DMS 273 (cell line): ENCODE data around the gene SQOR.

Experiments used
- DNase-seq: peaks from one replicate; lab custom pipeline; 2025; ENCODE audit not compliant: unreplicated experiment; lab: John Stamatoyannopoulos, UW

Gene SQOR

DNA sequence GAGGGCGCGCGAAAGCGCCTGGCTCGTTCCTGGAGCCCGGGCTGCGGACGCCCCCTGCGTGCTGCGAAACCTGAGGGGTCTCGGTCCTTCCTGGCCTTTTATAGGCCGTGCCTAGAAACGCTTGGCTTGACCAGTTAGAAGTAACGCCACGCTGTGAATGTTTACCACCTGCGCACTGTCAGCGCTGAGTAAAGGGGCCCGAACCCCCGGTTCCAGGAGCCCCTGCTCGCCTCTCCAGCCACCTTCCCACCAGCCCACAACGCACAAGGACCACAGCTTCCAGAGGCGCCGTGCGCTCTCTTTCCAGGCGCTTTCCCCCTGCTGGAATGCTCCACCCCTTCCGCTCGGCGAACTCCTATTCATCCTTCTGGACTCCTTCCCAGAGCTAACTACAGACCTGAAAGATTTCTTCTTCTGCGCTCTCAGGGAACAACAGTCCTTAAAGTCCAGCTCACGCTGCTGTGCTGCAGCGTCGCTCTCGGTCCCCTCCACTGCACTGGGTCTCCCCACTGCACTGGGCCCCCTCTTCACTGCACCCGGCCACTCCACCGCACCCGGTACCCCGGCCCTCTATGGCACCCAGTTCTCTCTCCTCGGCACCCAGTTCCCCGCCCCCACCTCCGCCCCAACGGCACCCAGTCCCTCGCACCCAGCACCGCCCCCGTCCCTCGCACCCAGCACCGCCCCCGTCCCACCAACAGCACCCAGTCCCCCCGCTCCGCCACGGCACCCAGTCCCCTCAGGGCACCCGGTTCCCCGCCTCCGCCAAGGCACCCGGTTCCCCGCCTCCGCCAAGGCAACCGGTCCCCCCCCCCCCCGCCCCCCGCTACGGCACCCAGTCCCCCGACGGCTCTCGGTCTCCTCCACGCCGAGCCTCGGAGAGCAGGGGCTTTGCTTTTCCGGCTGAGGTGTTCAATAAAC is 69.8 kb downstream of the SQOR start:
- no peak for DNase-seq

- DNase-seq, result peak; percentile 89
These were observed 71.0 kb downstream of the SQOR start for GRCh38 chr15:45705510-45706473.

DNA sequence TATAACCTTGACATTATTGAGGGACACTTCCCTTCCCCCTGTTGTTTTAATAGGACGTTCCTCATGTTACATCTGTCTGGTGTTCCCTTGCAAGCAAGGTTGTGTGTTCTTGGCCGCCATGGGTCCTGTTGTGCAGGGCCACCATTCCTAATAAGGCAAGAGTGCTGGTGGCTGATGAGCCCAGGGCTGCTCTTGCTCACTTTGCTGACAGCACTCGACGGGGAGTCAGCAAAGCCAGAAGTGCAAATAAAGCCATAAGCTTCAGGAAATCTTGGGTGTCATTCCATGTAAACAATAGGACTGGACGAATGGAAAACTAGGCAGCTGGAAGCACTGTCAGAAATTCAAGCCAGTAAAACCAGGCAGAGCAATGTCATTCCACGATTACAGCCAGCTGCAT is 75.8 kb downstream of the SQOR start:
- DNase-seq, result no peak

GRCh38 chr15:45714590-45715488 is 80.0 kb downstream of the SQOR start:
- DNase-seq, result peak; percentile 77

GRCh38 chr15:45715528-45715927 is 80.7 kb downstream of the SQOR start:
- DNase-seq, result peak; percentile 12

GRCh38 chr15:45719490-45719889 is 84.7 kb downstream of the SQOR start:
- DNase-seq, result no peak

- no peak for DNase-seq
These were observed 85.4 kb downstream of the SQOR start for GRCh38 chr15:45720183-45720582.

DNA sequence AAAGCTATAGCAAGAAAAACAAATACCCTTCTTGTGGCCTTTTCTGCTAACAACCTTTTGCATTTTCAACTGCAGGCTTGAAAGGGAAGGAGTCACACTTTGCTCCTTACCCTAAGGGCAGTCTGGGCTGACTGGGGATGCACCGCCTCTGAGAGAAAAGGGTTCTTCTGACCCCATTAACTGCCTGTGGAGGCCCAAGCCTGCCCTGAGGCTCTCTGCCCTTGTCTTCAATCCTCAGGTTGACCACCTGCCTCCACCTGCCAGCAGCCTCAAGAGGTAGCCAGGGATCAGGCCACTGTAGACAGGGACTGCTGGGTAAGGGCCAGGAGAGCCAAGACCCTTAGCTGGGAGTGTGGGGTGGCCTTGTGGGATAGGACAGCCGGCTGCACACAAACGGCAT is 93.8 kb downstream of the SQOR start:
- DNase-seq, result no peak

GRCh38 chr15:45729141-45729540 is 94.3 kb downstream of the SQOR start:
- DNase-seq, result no peak

- DNase-seq, result no peak
These were observed 96.5 kb downstream of the SQOR start for GRCh38 chr15:45731343-45731742.

GRCh38 chr15:45732662-45733061 is 97.8 kb downstream of the SQOR start:
- DNase-seq, result peak; percentile 74

- no peak for DNase-seq
These were observed 99.5 kb downstream of the SQOR start for GRCh38 chr15:45734260-45734711.
